ENCODE data around the gene SEC24A.
"Not testable (repeated sequence)": the region's sequence is repeated elsewhere in the genome, so short reads cannot be mapped to it uniquely, and the experiment has no call there.

SEC24A gene

DNA sequence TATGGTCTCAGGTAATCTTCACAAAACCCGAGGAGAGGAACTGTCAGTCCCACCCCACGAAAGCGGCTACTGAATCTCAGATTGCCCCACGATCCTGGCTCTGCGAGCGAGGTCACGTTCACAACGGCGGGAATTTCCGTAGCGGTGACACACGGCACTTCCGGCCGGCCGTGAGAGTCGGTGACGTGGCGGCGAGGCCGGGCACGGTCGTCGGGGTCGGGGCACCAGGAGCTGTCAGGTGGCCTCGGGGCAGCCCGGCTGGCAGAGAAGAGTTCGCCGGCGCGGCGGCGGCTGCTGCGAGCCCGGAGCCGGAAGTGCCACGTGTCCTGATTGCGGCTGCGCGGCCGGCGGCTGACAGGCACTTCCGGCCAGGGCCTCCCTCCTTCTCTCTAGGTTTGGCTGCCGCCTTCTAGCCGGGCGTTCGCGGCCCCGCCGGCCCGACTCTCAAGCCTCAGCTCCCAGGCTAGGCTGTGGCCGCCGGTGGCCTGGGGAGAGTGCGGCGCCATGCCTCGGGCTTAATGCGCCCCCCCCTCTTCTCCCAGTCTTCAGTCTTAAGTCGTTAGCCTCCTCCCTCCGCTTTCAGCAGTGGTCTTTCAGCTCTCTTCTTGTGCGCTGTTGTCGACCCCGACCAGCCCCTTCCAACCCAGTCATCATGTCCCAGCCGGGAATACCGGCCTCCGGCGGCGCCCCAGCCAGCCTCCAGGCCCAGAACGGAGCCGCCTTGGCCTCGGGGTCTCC lies at the start of gene SEC24A:
TSS of gene SEC24A (plus strand) at position 361 of the 738 bp plus-strand sequence. CDS start at position 653, 292 bp downstream.
- peak; percentile 76 to 83 for DNase-seq

- DNase-seq, result not testable (repeated sequence)
These were observed 48.8 kb upstream of the SEC24A start for GRCh38 chr5:134599820-134600219.

DNA sequence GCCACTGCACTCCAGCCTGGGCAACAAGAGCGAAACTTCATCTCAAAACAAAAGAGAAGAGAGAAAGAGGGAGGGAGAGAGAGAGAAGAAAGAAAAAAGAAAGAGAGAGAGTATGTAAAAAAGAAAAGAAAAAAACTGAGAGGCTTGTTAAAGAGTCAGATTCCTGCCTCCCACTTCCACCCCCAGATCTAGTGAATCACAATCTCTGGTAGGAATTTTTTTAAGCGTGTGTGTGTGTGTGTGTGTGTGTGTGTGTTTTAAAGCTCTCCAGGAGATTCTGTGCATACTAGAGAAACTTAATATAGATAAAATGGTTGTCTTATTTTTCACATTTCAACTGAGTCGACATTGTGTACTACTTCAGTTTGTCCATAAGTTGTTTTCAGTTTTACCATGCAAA lies 48.0 kb upstream of the SEC24A start:
- no peak for DNase-seq

DNA sequence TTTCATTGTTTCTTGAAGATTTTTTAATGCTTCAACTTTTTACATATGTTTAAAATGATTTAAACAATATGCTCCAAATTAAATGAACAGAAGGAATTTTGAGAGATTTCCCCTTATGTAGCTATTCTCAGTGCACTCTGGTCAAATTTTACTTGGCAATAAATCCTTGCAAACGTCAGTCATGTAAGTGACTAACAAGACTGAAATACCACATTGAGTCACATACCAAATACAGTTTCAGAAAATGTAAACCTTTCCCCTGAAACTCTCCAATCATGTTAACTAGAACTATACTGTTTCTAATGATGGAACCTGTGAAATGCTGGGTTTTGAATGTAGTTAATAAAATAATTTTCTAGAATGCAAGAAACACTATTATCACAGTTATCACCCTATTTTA lies 45.5 kb upstream of the SEC24A start:
- DNase-seq, result no peak

- no peak for DNase-seq
These were observed 43.7 kb upstream of the SEC24A start for GRCh38 chr5:134604908-134605307.

GRCh38 chr5:134606726-134607125 lies 41.9 kb upstream of the SEC24A start:
- no peak for DNase-seq

- DNase-seq, result no peak
These were observed 40.0 kb upstream of the SEC24A start for GRCh38 chr5:134608555-134608954.

GRCh38 chr5:134609232-134609851 lies 39.2 kb upstream of the SEC24A start:
- DNase-seq, result no peak

DNA sequence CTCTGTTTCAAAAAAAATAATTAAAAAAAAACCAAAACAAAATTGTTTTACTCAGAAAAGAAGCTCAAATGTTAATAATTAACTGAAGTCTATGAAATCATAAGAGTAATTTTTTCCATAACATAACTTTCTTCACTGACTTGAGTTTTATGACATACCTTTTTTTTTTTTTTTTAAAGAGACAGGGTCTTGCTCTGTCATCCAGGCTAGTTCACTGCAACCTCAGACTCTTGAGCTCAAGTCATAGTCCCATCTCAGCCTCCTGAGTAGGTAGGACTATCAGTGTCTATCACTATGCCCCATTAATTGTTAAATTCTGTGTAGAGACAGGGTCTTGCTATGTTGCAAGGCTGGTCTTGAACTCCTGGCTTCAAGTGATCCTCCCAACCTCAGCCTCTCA lies 37.9 kb upstream of the SEC24A start:
- no peak for DNase-seq

GRCh38 chr5:134611515-134611914 lies 37.1 kb upstream of the SEC24A start:
- no peak for DNase-seq

- no peak for DNase-seq
These were observed 34.0 kb upstream of the SEC24A start for GRCh38 chr5:134614450-134615085.

GRCh38 chr5:134620634-134621033 lies 28.0 kb upstream of the SEC24A start:
- no peak for DNase-seq

DNA sequence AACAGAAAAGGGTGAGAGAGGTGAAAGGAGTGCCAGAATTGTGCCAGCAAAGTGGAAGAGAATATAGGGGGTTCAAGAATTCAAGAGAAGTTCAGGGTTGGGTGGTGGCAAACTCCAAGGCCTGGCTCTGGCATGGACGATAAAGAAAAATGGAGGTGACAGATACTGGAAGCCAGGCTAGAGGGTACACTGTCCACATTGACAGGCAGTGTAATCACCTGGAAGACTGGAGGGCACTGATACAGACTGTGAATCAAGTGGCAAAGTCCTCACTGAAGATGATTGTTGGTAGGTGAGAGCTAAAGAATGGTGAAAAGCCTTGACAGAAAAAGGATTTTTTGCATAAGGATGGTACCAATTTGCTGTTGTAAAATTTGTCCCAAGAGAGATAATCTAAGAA lies 23.0 kb upstream of the SEC24A start:
- no peak for DNase-seq

DNA sequence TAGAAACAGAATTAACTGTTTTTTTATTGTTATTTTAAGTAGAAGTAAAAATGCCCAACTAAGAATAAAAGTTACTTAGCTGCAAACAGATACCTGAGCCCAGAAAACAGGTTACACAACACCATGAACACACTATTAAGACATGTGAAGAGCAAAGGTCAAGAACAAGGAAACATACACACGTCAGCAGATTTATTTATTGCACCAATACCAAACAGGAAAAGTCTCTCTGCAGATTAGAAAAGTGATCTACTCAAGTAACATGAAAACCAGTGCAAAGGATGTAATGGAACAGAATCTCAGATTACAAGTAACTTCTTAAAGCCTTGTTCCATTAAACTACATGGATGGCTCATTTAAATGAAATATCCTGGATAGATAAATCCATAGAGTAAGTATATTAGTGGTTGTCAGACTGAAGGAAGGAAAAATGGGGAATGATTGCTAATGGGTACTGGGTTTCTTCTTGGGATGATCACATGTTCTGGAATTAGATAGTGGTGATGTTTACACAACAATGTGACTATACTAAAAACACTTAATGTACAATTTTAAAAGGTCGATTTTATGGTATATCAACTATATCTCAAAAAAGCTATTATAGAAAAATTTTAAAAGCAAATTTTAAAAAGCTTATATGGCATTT lies 22.1 kb upstream of the SEC24A start:
- no peak for DNase-seq

DNA sequence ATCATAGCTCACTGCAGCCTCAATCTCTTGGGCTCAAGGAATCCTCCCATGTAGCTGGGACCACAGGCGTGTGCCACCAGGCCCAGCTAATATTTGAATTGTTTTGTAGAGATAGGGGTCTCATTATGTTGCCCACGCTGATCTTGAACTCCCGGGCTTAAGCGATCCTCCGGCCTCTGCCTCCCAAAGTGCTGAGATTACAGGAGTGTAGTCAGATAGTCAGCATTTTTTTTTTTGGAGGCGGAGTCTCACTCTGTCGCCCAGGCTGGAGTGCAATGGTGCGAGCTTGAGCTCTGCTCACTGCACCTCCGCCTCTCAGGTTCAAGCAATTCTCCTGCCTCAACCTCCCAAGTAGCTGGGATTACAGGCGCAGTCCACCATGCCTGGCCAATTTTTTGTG lies 14.4 kb upstream of the SEC24A start:
- no peak for DNase-seq

GRCh38 chr5:134635366-134635765 lies 13.2 kb upstream of the SEC24A start:
- DNase-seq, result not testable (repeated sequence)

DNA sequence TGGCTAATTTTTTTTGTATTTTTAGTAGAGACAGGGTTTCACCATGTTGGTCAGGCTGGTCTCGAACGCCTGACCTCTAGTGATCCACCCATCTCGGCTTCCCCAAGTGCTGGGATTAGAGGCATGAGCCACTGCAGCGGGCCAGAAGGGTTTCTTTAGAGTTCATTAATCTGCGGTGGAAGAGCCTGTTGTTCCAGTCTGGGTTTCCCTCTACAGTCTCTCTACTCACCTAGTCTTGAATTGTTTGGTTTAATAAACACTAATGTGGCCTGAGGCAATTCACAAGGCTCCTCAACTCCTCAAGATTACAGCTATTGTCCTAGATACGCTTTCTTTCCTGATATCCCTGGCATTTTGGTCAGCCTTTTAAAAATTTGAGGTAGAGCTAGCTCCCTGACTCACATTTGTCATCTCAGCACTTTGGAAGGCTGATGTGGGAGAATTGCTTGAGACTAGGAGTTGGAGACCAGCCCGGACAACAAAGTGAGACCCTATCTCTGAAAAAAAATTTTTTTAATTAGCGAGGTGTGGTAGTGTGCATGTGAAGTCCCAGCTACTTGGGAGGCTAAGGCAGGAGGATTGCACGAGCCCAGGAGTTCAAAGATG lies 11.4 kb upstream of the SEC24A start:
- DNase-seq, result no peak

DNA sequence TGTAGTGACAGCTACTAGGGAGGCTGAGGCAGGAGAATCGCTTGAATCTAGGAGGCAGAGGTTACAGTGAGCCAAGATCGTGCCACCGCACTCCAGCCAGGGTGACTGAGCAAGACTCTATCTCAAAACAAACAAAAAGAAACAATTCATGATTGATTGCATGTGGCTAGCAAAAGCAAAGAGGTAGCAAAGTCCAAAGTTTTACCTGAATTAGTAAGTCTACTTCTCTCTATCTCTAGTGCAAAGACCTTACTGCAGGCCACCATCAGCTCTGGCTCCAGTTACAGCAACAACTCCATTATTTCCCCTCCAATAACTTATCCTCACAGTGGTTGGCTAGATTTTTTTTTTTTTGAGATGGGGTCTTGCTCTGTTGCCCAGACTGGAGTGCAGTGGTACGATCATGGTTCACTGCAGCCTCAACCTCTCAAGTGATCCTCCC lies 9.8 kb upstream of the SEC24A start:
- no peak for DNase-seq

DNA sequence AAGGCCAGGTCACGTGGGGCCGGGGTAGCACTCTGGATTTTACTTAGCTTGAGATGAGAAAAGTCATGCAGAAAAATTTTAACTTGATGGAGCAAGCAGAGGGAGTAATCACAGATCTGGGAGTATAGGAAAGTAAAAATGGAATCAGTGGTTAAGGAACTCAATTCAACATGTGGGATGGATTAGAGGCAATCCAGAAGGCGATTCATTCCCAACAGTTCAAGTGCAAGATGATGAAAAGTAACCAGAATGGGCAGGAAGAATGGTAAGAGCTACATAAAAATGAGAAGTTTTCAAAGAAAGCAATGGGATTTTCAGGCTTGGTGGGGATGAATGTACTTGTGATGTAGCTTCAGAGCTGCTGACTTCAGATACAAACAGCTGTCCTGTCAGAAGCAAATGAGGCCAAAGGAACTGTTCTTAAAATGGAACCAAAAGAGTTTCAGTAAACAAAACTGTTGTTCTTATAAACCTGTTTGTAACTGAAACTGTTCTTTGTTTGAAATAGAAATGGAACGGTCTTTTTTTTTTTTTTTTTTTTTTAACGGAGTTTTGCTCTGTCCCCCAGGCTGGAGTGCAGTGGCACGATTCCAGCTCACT lies 5.6 kb upstream of the SEC24A start:
- no peak for DNase-seq

DNA sequence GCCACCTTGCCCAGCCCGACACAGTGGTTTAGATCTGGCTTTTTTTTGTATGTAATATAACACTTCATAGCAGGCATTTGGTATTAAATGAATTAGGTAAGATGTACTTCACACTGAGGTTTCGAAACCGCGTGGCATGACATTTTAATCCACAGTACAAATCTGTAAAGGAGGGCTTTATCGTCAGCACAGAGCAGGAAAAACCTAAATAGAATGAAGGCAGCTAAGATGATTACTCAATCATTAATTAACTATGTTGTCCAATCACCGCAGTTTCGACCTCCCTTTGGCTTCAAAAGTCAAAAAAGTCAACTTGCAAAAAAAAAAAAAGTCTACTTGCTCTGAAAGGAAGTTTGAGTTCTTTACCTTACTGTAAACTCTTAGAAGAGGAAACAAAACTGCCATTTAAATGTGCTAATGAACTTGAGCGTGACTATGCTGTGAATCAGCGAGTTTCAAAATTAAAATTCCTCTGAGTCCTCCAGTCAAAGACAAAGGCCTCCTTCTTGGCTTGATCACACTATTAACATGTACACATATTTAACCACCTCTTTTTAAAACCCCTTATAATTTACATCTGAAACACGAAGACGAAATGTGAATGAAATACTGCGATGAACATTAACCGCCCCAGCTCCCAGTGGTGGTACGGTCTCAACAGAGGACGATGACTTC lies 698 bp upstream of the SEC24A start:
- DNase-seq, result peak; percentile 4 to 6

- no peak for DNase-seq
These were observed 714 bp downstream of the SEC24A start for GRCh38 chr5:134649163-134649835.

DNA sequence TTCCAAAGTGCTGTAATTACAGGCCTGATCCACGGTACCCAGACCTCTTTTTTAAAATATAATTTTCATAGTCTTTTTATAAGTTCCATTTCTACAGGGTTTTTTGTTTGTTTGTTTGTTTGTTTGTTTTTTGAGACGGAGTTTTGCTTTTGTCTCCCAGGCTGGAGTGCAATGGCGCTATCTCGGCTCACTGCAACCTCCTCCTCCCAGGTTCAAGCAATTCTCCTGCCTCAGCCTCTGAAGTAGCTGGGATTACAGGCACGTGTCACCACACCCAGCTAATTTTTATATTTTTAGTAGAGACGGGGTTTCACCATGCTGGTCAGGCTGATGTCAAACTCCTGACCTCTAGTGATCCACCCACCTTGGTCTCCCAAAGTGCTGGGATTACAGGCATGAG lies 2.1 kb downstream of the SEC24A start:
- not testable (repeated sequence) for DNase-seq
